A549 (cell line): ENCODE measurements around the gene ARL4A.

ENCODE experiments used
- CBX8 ChIP-seq: fragments of 200-600 bp; sonication (generic); IDR thresholded peaks from 2 replicates; pipeline ENCODE4 v1.6.1; 2016
- EHMT2 ChIP-seq: fragments of 200-600 bp; sonication (generic); IDR thresholded peaks from 2 replicates; pipeline ENCODE4 v1.6.1; 2016; ENCODE audit warnings: antibody characterized with exemption, low read depth, mild to moderate bottlenecking, moderate library complexity
- KDM1A ChIP-seq: fragments of 200-600 bp; sonication (generic); IDR thresholded peaks from 2 replicates; pipeline ENCODE4 v1.6.1; 2016; ENCODE audit warnings: low read depth, mild to moderate bottlenecking
- ZFP36 ChIP-seq: fragments of 450-650 bp; IDR thresholded peaks from 2 replicates; pipeline ENCODE4 v1.6.1; 2014; ENCODE audit warnings: borderline replicate concordance; ENCODE audit not compliant: partially characterized antibody
- TF ChIP-seq, protein P1 (sequence below): fragments of >200 bp; sonication (Bioruptor Twin); formaldehyde crosslinking; IDR thresholded peaks from 3 replicates; pipeline ENCODE4 v1.5.1; 2016
- TF ChIP-seq, protein P2 (sequence below): IDR thresholded peaks from 2 replicates; pipeline ENCODE4 v1.6.1; 2012; ENCODE audit warnings: low read depth, borderline replicate concordance

DNA sequence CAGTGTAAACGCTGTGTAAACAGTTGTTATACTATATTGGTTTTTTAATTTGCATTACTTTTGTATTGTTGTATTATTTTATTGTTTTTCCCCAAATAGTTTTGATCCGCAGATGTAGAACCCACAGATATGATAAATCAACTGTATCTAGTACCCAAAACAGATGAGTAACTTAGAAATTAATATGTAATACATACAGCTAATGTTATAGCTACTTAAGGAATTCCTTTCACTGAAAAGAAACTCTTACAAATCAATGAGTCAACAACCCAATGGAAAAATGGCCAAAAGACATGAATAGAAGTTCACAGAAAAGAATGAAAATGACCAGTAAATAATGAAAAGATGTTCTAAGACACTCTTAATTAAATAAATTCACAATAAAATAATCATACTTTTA lies 32.3 kb upstream of the ARL4A start:
- TF ChIP-seq, protein P1, sequence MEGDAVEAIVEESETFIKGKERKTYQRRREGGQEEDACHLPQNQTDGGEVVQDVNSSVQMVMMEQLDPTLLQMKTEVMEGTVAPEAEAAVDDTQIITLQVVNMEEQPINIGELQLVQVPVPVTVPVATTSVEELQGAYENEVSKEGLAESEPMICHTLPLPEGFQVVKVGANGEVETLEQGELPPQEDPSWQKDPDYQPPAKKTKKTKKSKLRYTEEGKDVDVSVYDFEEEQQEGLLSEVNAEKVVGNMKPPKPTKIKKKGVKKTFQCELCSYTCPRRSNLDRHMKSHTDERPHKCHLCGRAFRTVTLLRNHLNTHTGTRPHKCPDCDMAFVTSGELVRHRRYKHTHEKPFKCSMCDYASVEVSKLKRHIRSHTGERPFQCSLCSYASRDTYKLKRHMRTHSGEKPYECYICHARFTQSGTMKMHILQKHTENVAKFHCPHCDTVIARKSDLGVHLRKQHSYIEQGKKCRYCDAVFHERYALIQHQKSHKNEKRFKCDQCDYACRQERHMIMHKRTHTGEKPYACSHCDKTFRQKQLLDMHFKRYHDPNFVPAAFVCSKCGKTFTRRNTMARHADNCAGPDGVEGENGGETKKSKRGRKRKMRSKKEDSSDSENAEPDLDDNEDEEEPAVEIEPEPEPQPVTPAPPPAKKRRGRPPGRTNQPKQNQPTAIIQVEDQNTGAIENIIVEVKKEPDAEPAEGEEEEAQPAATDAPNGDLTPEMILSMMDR, result no peak
- TF ChIP-seq CBX8 (no peak), KDM1A (no peak), EHMT2 (no peak), ZFP36 (no peak)
- TF ChIP-seq, protein P2, sequence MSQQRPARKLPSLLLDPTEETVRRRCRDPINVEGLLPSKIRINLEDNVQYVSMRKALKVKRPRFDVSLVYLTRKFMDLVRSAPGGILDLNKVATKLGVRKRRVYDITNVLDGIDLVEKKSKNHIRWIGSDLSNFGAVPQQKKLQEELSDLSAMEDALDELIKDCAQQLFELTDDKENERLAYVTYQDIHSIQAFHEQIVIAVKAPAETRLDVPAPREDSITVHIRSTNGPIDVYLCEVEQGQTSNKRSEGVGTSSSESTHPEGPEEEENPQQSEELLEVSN, result no peak
